Endothelial cell of umbilical vein (primary cell): ENCODE data around the gene GLDC. TPM values are rescaled to one million over a fixed set of nuclear protein-coding genes. Genes with fewer than 3 reads are reported as not detected.

Experiments used
- BruUV-seq: library from RNA; stranded (reverse); fragments of 400-500 nt; replicated peaks from 2 replicates; lab custom pipeline; 2021; lab: Mats Ljungman, UMichigan
- CTCF ChIA-PET: fragments of 300-600, 350-600 bp; sonication (Branson Sonifier 250); formaldehyde crosslinking; loops from one replicate; lab custom pipeline; 2021; ENCODE audit warnings: antibody characterized with exemption, inconsistent platforms; lab: Charles Lee
- POLR2A ChIA-PET: fragments of 300-600, 350-600 bp; sonication (Branson Sonifier 250); formaldehyde crosslinking; loops from one replicate; lab custom pipeline; 2021; ENCODE audit warnings: antibody characterized with exemption, inconsistent platforms; lab: Charles Lee
- DNase-seq: peaks from one replicate; pipeline ENCODE4 v3.0.0-alpha.2; 2011; ENCODE audit warnings: low read depth, low spot score
- FAIRE-seq: peaks from 2 replicates; lab custom pipeline; 2011; peaks lifted over from hg19 to GRCh38; lab: Jason Lieb, UNC
- H2AFZ ChIP-seq: 2 replicates; pipeline ENCODE4 v1.6.0; 2012; ENCODE audit warnings: low read depth, low read length, control low read depth, inconsistent platforms
- H3K27ac ChIP-seq: 2 replicates; pipeline ENCODE4 v1.5.1; 2011; ENCODE audit warnings: low read depth, mild to moderate bottlenecking, control low read depth, low read length, moderate library complexity; ENCODE audit not compliant: insufficient read depth
- H3K27me3 ChIP-seq, 2 experiments: 2 replicates each; pipeline versions ENCODE4 v1.6.0 to v1.6.1; 2011; ENCODE audit warnings: low read length in 2 of 2, mixed read lengths in 1 of 2; ENCODE audit not compliant: control insufficient read depth in 2 of 2, insufficient read depth in 2 of 2
- H3K36me3 ChIP-seq, 2 experiments: 2 replicates in 1 of 2; 3 replicates in 1 of 2; pipeline ENCODE4 v1.5.1; 2011; ENCODE audit warnings: low read length in 2 of 2, mild to moderate bottlenecking in 1 of 2, moderate library complexity in 1 of 2; ENCODE audit not compliant: control insufficient read depth in 2 of 2, insufficient read depth in 2 of 2; ENCODE audit errors: extremely low read depth in 1 of 2
- H3K4me1 ChIP-seq: 3 replicates; pipeline ENCODE4 v1.5.1; 2011; ENCODE audit warnings: mild to moderate bottlenecking, low read length; ENCODE audit not compliant: control insufficient read depth, insufficient read depth; ENCODE audit errors: extremely low read depth
- H3K4me2 ChIP-seq: 2 replicates; pipeline ENCODE4 v1.6.1; 2011; ENCODE audit warnings: low read length, control low read depth, mixed read lengths; ENCODE audit not compliant: insufficient read depth
- H3K4me3 ChIP-seq, 3 experiments: fragments of 200-600 bp in 1 of 3; sonication (generic), shearing (Covaris generic) in 1 of 3; replicated peaks in 1 of 3; 2 replicates each; pipeline ENCODE4 v1.5.1; 2011 to 2016; ENCODE audit warnings: control low read depth in 3 of 3, low read length in 3 of 3, mild to moderate bottlenecking in 2 of 3, inconsistent platforms in 1 of 3, low read depth in 1 of 3, moderate library complexity in 1 of 3; ENCODE audit not compliant: insufficient read depth in 1 of 3
- H3K79me2 ChIP-seq: 2 replicates; pipeline ENCODE4 v1.6.0; 2012; ENCODE audit warnings: low read length, inconsistent platforms; ENCODE audit not compliant: control insufficient read depth, insufficient read depth
- H3K9ac ChIP-seq: replicated peaks from 2 replicates; pipeline ENCODE3; 2011; ENCODE audit warnings: low read length, control low read depth; ENCODE audit not compliant: insufficient read depth; ENCODE audit errors: extremely low read depth
- H3K9me1 ChIP-seq: replicated peaks from 3 replicates; pipeline ENCODE4 v1.6.0; 2011; ENCODE audit warnings: mild to moderate bottlenecking, low read length; ENCODE audit not compliant: control insufficient read depth, insufficient read depth; ENCODE audit errors: extremely low read depth
- H3K9me3 ChIP-seq: replicated peaks from 2 replicates; pipeline ENCODE4 v1.5.1; 2012; ENCODE audit warnings: low read length, inconsistent platforms; ENCODE audit not compliant: control insufficient read depth, insufficient read depth
- H4K20me1 ChIP-seq: replicated peaks from 2 replicates; pipeline ENCODE3; 2011; ENCODE audit warnings: mild to moderate bottlenecking, low read length; ENCODE audit not compliant: control insufficient read depth, insufficient read depth; ENCODE audit errors: extremely low read depth
- EZH2 ChIP-seq: IDR thresholded peaks from 2 replicates; pipeline ENCODE4 v1.6.1; 2012; ENCODE audit warnings: borderline replicate concordance, low read depth, mild to moderate bottlenecking, moderate library complexity, low read length, inconsistent platforms; ENCODE audit not compliant: severe bottlenecking
- FOS ChIP-seq: IDR thresholded peaks from 2 replicates; pipeline ENCODE4 v1.6.1; 2011; ENCODE audit warnings: mild to moderate bottlenecking, low read length, moderate library complexity, borderline replicate concordance; ENCODE audit not compliant: insufficient read depth
- GATA2 ChIP-seq: IDR thresholded peaks from 2 replicates; pipeline ENCODE4 v1.7.0; 2011; ENCODE audit warnings: low read depth, mild to moderate bottlenecking, moderate library complexity, mixed read lengths, low read length; ENCODE audit not compliant: insufficient read length, insufficient read depth
- JUN ChIP-seq: IDR thresholded peaks from 2 replicates; pipeline ENCODE4 v1.6.1; 2011; ENCODE audit warnings: borderline replicate concordance, low read depth; ENCODE audit not compliant: insufficient read length, insufficient read depth
- MYC ChIP-seq: IDR thresholded peaks from one replicate; pipeline ENCODE4 v1.6.1; 2011; ENCODE audit warnings: mild to moderate bottlenecking, low read depth, low read length
- POLR2A ChIP-seq: IDR thresholded peaks from 2 replicates; pipeline ENCODE4 v1.6.1; 2012; ENCODE audit warnings: low read depth, mild to moderate bottlenecking, control low read depth, low read length
- POLR2AphosphoS5 ChIP-seq: IDR thresholded peaks from 2 replicates; pipeline ENCODE4 v1.6.1; 2012; ENCODE audit warnings: low read depth, mild to moderate bottlenecking, control low read depth, low read length, moderate library complexity; ENCODE audit not compliant: insufficient read depth
- dilution Hi-C: fragments of 300-500 bp; cut with MboI; formaldehyde crosslinking; loops from one replicate; pipeline ENCODE4 v1.15.0; 2019; ENCODE audit warnings: low sequenced_read_pairs; ENCODE audit not compliant: extremely low pct_ligation_motif_present
- intact Hi-C: fragments of 100-400 bp; cut with micrococcal nuclease; formaldehyde crosslinking; loops from one replicate; pipeline ENCODE4 v1.10.0; 2022
- polyA plus RNA-seq, 4 experiments: library from polyadenylated mRNA; depleted of rRNA in 3 of 4; stranded (reverse) in 3 of 4; unstranded in 1 of 4; fragments of >200 nt; gene quantifications; 2 replicates each; pipeline versions ENCODE4 v1.2.1 to v1.2.3, GENCODE V29; 2011 to 2012; ENCODE audit warnings: missing spikeins in 1 of 4
- total RNA-seq: library from RNA; stranded (reverse); gene quantifications from 2 replicates; pipeline ENCODE4 v1.2.3, GENCODE V29; 2021
- TF ChIP-seq, protein P1 (sequence below), 2 donors: IDR thresholded peaks; 1 replicate in 1 of 2; 2 replicates in 1 of 2; pipeline ENCODE4 v1.5.1; 2011; ENCODE audit warnings: low read length in 2 of 2, mild to moderate bottlenecking in 2 of 2, moderate library complexity in 2 of 2, control low read depth in 1 of 2, inconsistent platforms in 1 of 2, low read depth in 1 of 2; ENCODE audit not compliant: insufficient read depth in 1 of 2; ENCODE audit errors: extremely low read depth in 1 of 2
- TF ChIP-seq, protein P2 (sequence below): IDR thresholded peaks from 2 replicates; pipeline ENCODE4 v1.6.1; 2011; ENCODE audit not compliant: insufficient read depth, insufficient read length

The GLDC gene
- total and polyA plus RNA-seq, 2 donors (not counting 3 experiments of a cell fraction or from before 2014, with no cell fraction given) = 1.8 to 2.6 TPM

DNA sequence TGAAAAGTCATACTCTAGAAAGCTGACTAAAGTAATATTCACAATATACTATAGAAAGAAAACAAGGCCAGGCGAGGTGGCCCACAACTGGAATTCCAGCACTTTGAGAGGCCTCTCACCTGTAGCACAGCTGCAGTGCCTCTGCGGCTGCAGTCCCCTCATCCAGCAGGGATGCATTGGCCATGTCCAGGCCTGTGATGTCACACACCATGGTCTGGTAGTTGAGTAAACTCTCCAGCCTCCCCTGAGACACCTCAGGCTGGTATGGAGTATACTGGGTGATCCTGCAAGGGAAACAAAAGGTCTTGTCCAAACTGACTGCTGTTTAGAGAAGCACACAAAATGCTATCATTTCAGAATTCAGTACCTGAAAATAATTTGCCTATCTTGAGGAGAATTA lies 35.5 kb downstream of the GLDC start:
- no peak overlapping the region for H3K4me2 ChIP-seq
- POLR2A ChIA-PET = no interaction called here
- FAIRE-seq (no peak), DNase-seq (no peak)
- H3K27ac ChIP-seq = no peak overlapping the region
- peaks cover 0 to 3% of the 10 kb centered on the region in 2 experiments for H3K27me3 ChIP-seq
- TF ChIP-seq FOS (no peak), POLR2A (no peak), MYC (no peak), POLR2AphosphoS5 (no peak)
- TF ChIP-seq, protein P1, sequence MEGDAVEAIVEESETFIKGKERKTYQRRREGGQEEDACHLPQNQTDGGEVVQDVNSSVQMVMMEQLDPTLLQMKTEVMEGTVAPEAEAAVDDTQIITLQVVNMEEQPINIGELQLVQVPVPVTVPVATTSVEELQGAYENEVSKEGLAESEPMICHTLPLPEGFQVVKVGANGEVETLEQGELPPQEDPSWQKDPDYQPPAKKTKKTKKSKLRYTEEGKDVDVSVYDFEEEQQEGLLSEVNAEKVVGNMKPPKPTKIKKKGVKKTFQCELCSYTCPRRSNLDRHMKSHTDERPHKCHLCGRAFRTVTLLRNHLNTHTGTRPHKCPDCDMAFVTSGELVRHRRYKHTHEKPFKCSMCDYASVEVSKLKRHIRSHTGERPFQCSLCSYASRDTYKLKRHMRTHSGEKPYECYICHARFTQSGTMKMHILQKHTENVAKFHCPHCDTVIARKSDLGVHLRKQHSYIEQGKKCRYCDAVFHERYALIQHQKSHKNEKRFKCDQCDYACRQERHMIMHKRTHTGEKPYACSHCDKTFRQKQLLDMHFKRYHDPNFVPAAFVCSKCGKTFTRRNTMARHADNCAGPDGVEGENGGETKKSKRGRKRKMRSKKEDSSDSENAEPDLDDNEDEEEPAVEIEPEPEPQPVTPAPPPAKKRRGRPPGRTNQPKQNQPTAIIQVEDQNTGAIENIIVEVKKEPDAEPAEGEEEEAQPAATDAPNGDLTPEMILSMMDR (IDR thresholded peaks at IDR 0.05; ENCODE audit: extremely low read depth in 1 of 2, insufficient read depth in 1 of 2, low read depth in 1 of 2, low read length in 2 of 2) = no peak
- H3K9me3 ChIP-seq = no peaks in the 10 kb centered on the region
- intact Hi-C loops (no loop called here), dilution Hi-C loops (no loop called here)
- H3K9ac ChIP-seq = no peak overlapping the region
- CTCF ChIA-PET = interaction anchor here (1.3 kb wide), 1 partner anchor 25 kb away, joined by 4 read pairs; no protein-coding TSS in a partner anchor
- H3K4me1 ChIP-seq = no peaks in the 10 kb centered on the region
- no peak overlapping the region for H3K4me3 ChIP-seq
- no peaks in the 10 kb centered on the region for H3K79me2 ChIP-seq
- H3K9me1 ChIP-seq = no peaks in the 10 kb centered on the region
- no peaks in the 10 kb centered on the region for H3K36me3 ChIP-seq
- H2AFZ ChIP-seq = no peak overlapping the region
- H4K20me1 ChIP-seq = no peaks in the 10 kb centered on the region
- BruUV-seq = no TSS peak

DNA sequence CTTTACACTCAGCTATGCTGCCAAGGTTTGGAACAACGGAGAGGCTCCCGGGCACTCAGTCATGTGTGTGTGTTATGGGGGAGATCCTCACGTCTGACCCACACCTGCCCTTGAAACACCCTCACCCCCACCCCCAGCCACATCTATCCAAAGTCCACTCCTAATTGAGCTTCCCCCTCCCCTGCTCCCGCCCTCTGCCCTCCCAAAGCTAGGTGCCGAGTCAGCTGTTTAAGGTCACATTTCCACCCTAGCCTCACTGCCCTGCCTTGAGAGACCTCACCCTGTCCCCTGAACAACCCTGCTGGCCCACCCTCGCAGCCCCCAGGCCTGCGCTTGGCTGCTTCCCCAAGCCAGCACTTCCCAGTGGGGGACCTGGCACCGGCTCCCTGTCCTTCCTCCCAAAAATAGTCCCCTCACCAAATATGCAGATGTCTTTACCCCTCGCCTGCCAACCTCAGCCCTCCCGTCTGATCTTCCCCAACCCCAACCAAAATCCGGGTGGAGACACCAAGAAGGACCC lies 36.0 kb downstream of the GLDC start:
- no TSS peak for BruUV-seq
- H3K4me1 ChIP-seq = no peaks in the 10 kb centered on the region
- no peaks in the 10 kb centered on the region for H4K20me1 ChIP-seq
- no peak overlapping the region for H2AFZ ChIP-seq
- H3K4me3 ChIP-seq = no peak overlapping the region
- CTCF ChIA-PET = interaction anchor here (1.2 to 1.3 kb wide), 2 partner anchors 24 to 58 kb away, joined by 3 to 4 read pairs; no protein-coding TSS in a partner anchor
- DNase-seq (no peak), FAIRE-seq (no peak)
- no peaks in the 10 kb centered on the region for H3K9me1 ChIP-seq
- H3K9ac ChIP-seq = no peak overlapping the region
- dilution Hi-C loops (no loop called here), intact Hi-C loops (no loop called here)
- TF ChIP-seq JUN (no peak), MYC (no peak), EZH2 (no peak), POLR2AphosphoS5 (no peak), FOS (no peak), GATA2 (no peak), POLR2A (no peak)
- TF ChIP-seq, protein P2, sequence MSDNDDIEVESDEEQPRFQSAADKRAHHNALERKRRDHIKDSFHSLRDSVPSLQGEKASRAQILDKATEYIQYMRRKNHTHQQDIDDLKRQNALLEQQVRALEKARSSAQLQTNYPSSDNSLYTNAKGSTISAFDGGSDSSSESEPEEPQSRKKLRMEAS = no peak
- TF ChIP-seq, protein P1 (IDR thresholded peaks at IDR 0.05; ENCODE audit: extremely low read depth in 1 of 2, insufficient read depth in 1 of 2, low read depth in 1 of 2, low read length in 2 of 2) = no peak
- H3K36me3 ChIP-seq = no peaks in the 10 kb centered on the region
- H3K27ac ChIP-seq = no peak overlapping the region
- no peaks in the 10 kb centered on the region for H3K9me3 ChIP-seq
- peaks cover 0 to 3% of the 10 kb centered on the region in 2 experiments for H3K27me3 ChIP-seq
- POLR2A ChIA-PET = no interaction called here
- H3K4me2 ChIP-seq = no peak overlapping the region
- no peaks in the 10 kb centered on the region for H3K79me2 ChIP-seq
